NCI-H1092 (cell line): Measurements from ENCODE around the gene RIOK2.

Experiments used
- DNase-seq: peaks from one replicate; lab custom pipeline; 2025; lab: John Stamatoyannopoulos, UW

RIOK2 gene

DNA sequence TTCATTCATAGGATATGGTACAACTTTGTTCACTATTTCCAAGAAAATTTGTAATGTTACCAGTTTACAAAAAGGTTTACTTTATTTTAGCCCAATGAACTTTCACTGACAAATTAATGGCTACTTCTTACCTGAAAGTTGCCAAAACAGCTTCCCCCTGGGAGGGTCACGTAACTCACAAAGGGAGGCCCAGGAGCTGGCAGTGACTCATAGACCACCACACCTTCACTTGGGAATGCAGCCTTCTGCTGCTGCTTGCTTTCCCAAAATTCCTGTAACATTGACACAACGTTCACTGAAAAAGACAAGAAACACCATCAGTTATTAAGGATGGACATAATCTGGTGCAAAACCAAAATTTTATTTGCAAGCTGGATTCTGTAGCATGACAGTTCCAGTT, 58.7 kb downstream of the RIOK2 start:
- no peak for DNase-seq

DNA sequence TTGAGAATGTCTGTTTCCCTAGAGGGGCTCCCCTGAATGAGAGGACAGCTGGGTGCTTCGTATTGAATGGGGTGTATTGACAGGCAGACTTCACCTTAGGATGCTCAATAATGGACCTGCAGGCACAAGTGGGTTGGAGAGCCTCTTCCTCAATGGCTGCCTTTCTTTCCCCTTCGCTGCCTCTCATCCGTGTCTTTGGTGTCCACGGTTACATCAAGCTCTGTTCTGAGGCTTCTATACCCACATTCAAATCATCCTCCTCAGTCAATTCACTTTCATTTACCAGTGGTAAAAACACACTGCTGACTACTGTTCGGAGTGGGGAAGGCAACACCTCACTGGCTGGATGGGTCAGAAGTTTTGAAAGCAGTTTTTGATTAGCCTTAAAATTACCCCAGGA, 61.2 kb downstream of the RIOK2 start:
- no peak for DNase-seq

DNA sequence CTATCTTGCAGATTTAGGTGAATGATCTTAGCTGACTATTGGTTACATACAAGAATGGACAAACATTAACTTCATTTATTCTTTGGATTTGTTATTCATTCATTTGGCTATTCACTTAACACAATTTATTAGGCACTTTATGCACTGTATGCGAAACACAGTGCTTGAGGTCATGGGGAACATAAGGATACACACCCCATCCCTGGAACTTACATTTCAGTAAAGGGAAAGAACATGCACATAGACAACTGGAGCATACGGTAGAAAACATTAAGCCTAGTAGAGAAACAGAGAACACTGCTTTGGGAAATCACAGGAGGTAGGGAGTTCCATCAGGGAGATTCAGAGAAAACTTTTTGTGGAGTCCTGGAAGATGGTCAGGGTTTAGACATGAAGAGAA, 62.9 kb downstream of the RIOK2 start:
- DNase-seq: no peak

DNA sequence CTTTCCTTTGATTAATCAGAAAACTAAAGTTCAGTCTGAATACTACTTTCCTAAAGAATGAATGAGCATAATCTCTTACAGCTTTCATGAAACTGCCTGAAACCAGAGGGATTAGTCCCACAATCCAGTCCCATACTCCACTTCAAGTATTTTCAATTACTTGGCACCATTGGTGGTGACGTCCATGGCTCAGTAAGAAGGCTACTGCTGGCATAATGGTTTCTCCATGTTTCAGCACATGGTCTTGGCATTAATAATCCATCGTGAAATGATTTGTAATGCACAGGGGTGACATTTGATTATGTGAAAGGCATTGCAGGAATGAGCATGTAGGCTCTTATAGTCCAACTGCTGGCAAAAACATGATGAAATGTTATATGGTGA, 64.0 kb downstream of the RIOK2 start:
- DNase-seq: no peak

DNA sequence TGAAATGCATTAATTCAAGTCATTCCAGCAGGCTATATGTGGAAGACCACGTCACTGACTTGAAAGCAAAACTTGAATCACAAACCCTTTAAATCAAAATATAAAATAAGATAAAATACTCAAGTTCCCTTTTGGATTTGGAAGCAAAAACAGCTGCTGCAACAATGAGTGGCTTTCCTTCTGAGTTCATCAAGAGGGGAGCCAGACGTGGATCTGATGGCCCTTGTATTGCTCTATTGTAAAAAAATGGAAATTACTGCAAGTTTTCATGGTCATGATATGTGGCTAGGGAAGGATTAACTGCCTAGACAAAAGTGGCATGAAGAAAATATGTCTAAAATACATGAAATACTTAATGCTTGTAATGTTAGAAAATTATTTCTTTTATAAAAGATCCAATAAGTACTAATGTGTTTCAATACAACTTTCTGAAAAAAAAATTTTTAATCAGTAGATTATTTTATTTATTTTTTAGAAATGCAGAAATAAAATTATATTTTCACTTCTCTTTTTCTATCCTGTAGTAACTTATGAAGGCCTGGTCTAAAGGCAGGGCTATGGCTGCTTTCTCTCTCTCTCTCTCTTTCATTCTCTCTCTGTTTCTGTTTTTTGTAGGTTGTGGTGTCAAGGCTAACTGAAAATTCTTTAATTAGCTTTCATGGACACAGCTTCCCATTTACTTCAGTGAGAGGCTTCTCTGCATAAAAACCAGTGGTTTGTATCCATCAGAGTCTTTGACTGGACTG, 64.6 kb downstream of the RIOK2 start:
- DNase-seq: no peak

DNA sequence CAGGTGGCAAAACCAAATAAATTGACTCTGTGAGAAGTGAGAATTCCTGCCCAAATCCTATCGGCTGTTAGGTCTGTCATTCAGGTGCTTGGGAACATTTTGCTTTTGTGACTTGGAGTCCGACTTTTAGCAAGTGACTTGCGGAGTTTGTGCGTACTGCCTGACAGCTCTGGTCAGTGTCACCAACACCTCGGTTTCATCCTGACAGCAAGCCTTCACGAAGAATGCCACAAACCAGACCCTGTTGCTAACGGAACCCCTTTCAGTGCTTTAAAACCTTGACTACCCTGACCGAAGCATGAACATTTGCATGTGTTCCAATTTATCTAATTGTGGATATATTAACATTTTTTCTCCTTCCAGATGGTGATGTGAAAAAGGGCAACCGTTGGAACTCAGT, 67.1 kb downstream of the RIOK2 start:
- DNase-seq: no peak

DNA sequence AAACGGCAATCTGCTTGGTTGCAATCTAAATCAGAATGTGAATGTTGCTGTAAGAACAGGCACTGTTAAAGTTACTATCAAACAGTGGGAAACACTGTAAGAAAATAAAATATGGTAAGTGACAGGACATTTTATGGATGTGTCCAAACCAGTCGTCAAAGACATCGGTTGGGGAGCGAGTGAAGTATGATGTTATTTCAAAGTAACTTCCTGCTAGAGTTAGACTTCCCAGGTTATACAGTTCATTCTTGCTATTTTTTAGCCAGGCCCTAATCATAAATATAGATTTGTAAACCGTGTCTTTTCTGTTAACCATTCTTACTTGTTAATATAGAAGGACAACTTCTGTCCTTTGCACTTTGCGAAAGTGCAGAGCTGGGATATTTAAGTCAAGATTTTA, 70.8 kb downstream of the RIOK2 start:
- DNase-seq: no peak

DNA sequence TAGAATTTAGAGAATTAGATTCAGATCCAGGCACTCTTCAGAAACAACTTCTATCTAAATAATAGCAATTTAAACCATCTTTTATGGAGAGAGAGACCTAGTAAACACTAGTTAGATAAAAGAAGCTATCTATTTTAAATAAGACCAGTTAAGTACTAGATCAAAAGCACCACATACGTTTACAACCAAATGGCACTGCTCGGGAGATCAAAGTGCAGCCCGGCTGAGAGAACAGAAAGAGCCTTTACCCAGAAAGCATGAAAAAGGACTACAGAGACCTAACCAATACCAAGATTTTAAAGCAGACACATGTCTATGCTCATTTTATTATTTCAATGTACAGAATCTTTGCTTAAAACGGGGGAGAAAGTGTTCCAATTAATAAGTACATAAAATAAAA, 71.4 kb downstream of the RIOK2 start:
- no peak for DNase-seq

DNA sequence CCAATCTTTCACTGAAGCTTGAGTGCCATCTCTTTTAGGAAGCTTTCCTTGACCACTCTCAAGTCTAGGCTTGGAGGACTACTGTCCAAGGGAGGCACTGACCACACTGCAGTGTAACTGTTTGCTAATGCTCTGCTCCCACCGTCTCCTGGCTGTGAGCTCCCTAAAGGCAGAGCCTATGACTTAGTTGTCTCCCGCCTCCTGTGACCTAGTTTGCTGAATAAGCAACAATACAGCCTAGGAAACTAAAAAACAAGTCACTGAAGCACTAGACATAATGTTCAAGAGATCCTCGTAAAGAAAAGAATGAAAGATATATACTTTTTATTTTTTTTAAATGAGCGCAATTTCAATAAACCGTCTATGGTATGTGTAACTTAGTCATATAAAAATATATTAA, 72.0 kb downstream of the RIOK2 start:
- DNase-seq: no peak
